Upper lobe of right lung (tissue), 1 donor: ENCODE results near the gene STRA8. TPM values are rescaled to one million over a fixed set of nuclear protein-coding genes. Genes with fewer than 3 reads are reported as not detected.

ENCODE experiments used
- ATAC-seq: fragments of 200-7000 bp; cut with Tn5 transposase; one replicate; pipeline ENCODE4 v1.9.1; 2020; ENCODE audit warnings: mild to moderate bottlenecking, moderate library complexity
- DNase-seq: peaks from one replicate; pipeline ENCODE4 v3.0.0-alpha.2; 2020
- H3K27ac ChIP-seq: fragments of 200-600 bp; one replicate; pipeline ENCODE4 v1.8.0; 2022
- H3K27me3 ChIP-seq: fragments of 200-600 bp; one replicate; pipeline ENCODE4 v1.8.0; 2022; ENCODE audit warnings: mild to moderate bottlenecking
- H3K36me3 ChIP-seq: fragments of 200-600 bp; one replicate; pipeline ENCODE4 v1.8.0; 2022
- H3K4me1 ChIP-seq: fragments of 200-600 bp; one replicate; pipeline ENCODE4 v1.8.0; 2022
- H3K4me3 ChIP-seq: fragments of 200-600 bp; one replicate; pipeline ENCODE4 v1.8.0; 2022; ENCODE audit warnings: mild to moderate bottlenecking
- H3K9me3 ChIP-seq: fragments of 200-600 bp; one replicate; pipeline ENCODE4 v1.8.0; 2022
- CTCF ChIP-seq: fragments of 200-600 bp; IDR thresholded peaks from one replicate; pipeline ENCODE4 v1.8.0; 2022; ENCODE audit warnings: antibody characterized with exemption
- intact Hi-C: fragments of 100-400 bp; cut with DNase I; formaldehyde crosslinking; loops from one replicate; pipeline ENCODE4 v1.11.0; 2022
- total RNA-seq: library from RNA; stranded (reverse); fragmentation: NEBNext Ultra II Directional; extraction: Animal tissue kit (Norgen Biotek cat#: 25700); gene quantifications from one replicate; pipeline ENCODE4 v1.2.1, GENCODE V29; 2021
- donor health status: DM: no; HTN: yes; CAD: no; lungs with severe emphysema.

STRA8 gene
- total RNA-seq, 1 donor from 2014 or later, result not detected

- no peak for ATAC-seq
- Histone ChIP-seq H3K36me3 (no peaks in the 10 kb centered on the region), H3K27ac (no peak overlapping the region), H3K4me1 (peaks cover 14% of the 10 kb centered on the region), H3K9me3 (no peaks in the 10 kb centered on the region), H3K27me3 (no peaks in the 10 kb centered on the region), H3K4me3 (no peak overlapping the region)
- intact Hi-C loops, result no loop called here
- no peak for DNase-seq
- TF ChIP-seq CTCF, result no peak
These were observed 24.9 kb downstream of the STRA8 start for GRCh38 chr7:135258585-135258984.

- Histone ChIP-seq H3K9me3 (no peaks in the 10 kb centered on the region), H3K27ac (no peak overlapping the region), H3K36me3 (no peaks in the 10 kb centered on the region), H3K27me3 (no peaks in the 10 kb centered on the region), H3K4me3 (no peak overlapping the region), H3K4me1 (peaks cover 3% of the 10 kb centered on the region)
- TF ChIP-seq CTCF, result no peak
- intact Hi-C loops, result no loop called here
- ATAC-seq (no peak), DNase-seq (no peak)
These were observed 26.1 kb downstream of the STRA8 start for GRCh38 chr7:135259702-135260101.

GRCh38 chr7:135260470-135260869 lies 26.8 kb downstream of the STRA8 start:
- DNase-seq (no peak), ATAC-seq (no peak)
- Histone ChIP-seq H3K36me3 (no peaks in the 10 kb centered on the region), H3K27me3 (no peaks in the 10 kb centered on the region), H3K4me1 (no peaks in the 10 kb centered on the region), H3K4me3 (no peak overlapping the region), H3K27ac (no peak overlapping the region), H3K9me3 (no peaks in the 10 kb centered on the region)
- intact Hi-C loops, result no loop called here
- TF ChIP-seq CTCF, result no peak

GRCh38 chr7:135260930-135261721 lies 27.5 kb downstream of the STRA8 start:
- no peaks in the 10 kb centered on the region for H3K27me3 ChIP-seq
- ATAC-seq (no peak), DNase-seq (no peak)
- no peaks in the 10 kb centered on the region for H3K36me3 ChIP-seq
- intact Hi-C loops, result no loop called here
- H3K27ac ChIP-seq, result no peak overlapping the region
- no peak overlapping the region for H3K4me3 ChIP-seq
- no peaks in the 10 kb centered on the region for H3K9me3 ChIP-seq
- H3K4me1 ChIP-seq, result no peaks in the 10 kb centered on the region
- TF ChIP-seq CTCF, result no peak

- Histone ChIP-seq H3K9me3 (no peaks in the 10 kb centered on the region), H3K36me3 (no peaks in the 10 kb centered on the region), H3K27me3 (no peaks in the 10 kb centered on the region), H3K4me3 (no peak overlapping the region), H3K27ac (no peak overlapping the region), H3K4me1 (no peaks in the 10 kb centered on the region)
- DNase-seq (no peak), ATAC-seq (no peak)
- intact Hi-C loops, result no loop called here
- no peak for TF ChIP-seq CTCF
These were observed 29.1 kb downstream of the STRA8 start for GRCh38 chr7:135262623-135263320.
